GM12864 (cell line): ENCODE data around the gene RNF227.

Source experiments
- DNase-seq: peaks from one replicate; pipeline ENCODE4 v3.0.0-alpha.2; 2011; ENCODE audit warnings: low read depth
- H3K4me3 ChIP-seq: 2 replicates; pipeline ENCODE4 v1.5.1; 2011; ENCODE audit warnings: mild to moderate bottlenecking, low read depth, low read length, control low read depth
- CTCF ChIP-seq: IDR thresholded peaks from 2 replicates; pipeline ENCODE4 v1.5.1; 2011; ENCODE audit warnings: low read depth, mild to moderate bottlenecking, moderate library complexity, low read length, control low read depth, inconsistent platforms; ENCODE audit errors: missing control alignments

The RNF227 gene

GRCh38 chr17:7903154-7904103 is 12.7 kb downstream of the RNF227 start:
- TF ChIP-seq CTCF, result no peak
- no peak for DNase-seq
- H3K4me3 ChIP-seq, result no peak overlapping the region

DNA sequence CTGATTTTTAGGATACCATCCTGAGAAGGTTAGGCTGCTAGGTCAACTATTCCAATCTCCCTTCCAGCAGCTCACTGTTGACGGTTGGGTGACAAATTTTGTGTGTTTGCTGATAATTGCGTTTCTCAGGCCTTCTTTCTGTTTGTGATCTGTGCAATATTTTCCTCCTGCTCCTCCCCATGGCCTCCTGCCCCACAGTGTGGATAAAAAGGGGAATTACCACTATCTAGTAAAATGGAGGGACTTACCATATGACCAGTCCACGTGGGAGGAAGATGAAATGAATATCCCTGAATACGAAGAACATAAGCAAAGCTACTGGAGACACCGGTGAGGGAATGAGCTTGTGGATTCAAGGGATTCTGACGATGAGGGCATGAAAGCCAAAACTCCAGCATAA is 18.3 kb downstream of the RNF227 start:
- TF ChIP-seq CTCF, result no peak
- no peak overlapping the region for H3K4me3 ChIP-seq
- no peak for DNase-seq

- no peak for TF ChIP-seq CTCF
- DNase-seq, result no peak
- H3K4me3 ChIP-seq, result no peak overlapping the region
These were observed 19.0 kb downstream of the RNF227 start for GRCh38 chr17:7897090-7897489.

DNA sequence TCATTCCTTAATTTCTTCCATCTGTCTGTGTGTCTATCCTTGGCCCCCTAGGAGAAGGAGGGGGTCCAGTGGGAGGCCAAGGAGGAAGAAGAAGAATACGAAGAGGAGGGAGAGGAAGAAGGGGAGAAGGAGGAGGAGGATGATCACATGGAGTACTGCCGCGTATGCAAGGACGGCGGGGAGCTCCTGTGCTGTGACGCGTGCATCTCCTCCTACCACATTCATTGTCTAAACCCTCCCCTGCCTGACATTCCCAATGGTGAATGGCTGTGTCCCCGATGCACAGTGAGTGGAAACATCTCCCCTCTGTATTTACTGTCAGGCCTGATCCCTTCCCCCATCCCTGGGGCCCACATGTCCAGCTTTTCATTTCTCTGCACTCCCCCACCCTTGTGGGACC is 21.2 kb downstream of the RNF227 start:
- DNase-seq, result no peak
- TF ChIP-seq CTCF, result no peak
- no peak overlapping the region for H3K4me3 ChIP-seq

- no peak overlapping the region for H3K4me3 ChIP-seq
- TF ChIP-seq CTCF, result no peak
- no peak for DNase-seq
These were observed 21.9 kb downstream of the RNF227 start for GRCh38 chr17:7894226-7894625.

DNA sequence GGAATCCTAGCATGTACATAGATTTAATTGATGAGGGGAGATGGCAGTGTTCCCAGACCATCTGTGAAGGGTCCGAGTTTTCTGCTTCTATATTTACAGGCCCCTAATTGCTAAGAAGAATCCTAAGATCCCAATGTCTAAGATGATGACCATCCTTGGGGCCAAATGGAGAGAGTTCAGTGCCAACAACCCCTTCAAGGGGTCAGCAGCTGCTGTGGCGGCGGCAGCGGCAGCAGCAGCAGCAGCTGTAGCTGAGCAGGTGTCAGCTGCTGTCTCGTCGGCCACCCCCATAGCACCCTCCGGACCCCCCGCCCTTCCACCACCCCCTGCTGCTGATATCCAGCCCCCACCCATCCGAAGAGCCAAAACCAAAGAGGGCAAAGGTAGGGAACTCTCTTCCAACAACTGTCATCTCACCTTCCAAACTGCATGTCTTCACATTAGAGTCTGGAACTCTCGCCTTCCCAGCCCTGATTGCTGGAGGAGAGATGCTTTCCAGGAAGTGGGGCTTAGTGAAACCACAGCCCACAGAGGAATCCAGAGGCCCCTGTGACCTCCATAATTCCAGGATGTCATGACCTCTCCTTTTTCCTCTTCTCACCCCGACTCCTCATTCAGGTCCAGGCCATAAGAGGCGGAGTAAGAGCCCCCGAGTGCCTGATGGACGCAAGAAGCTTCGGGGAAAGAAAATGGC is 22.8 kb downstream of the RNF227 start:
- no peak overlapping the region for H3K4me3 ChIP-seq
- no peak for TF ChIP-seq CTCF
- DNase-seq, result no peak
